Transverse colon (tissue), 4 donors: Measurements from ENCODE around the gene PYGO2. TPM values are rescaled to one million over a fixed set of nuclear protein-coding genes. Genes with fewer than 3 reads are reported as not detected.
"Not testable (repeated sequence)": the region's sequence is repeated elsewhere in the genome, so short reads cannot be mapped to it uniquely, and the experiment has no call there.

ENCODE experiments used
- DNase-seq: peaks from one replicate; pipeline ENCODE4 v3.0.0-alpha.2; 2019
- H3K27ac ChIP-seq, 4 donors: fragments of 200-600 bp; sonication (generic); 2 replicates each; pipeline ENCODE4 v1.5.1; 2016 to 2018; ENCODE audit warnings: inconsistent platforms in 4 of 4
- H3K27me3 ChIP-seq: fragments of 200-600 bp; sonication (generic); 2 replicates; pipeline ENCODE4 v1.5.1; 2017; ENCODE audit warnings: inconsistent platforms
- H3K36me3 ChIP-seq, 4 donors: fragments of 200-600 bp; sonication (generic); 2 replicates each; pipeline ENCODE4 v1.5.1; 2017 to 2019; ENCODE audit warnings: inconsistent platforms in 4 of 4
- H3K4me1 ChIP-seq, 4 donors: fragments of 200-600 bp; sonication (generic); 2 replicates each; pipeline ENCODE4 v1.5.1; 2017 to 2020; ENCODE audit warnings: inconsistent platforms in 4 of 4
- H3K4me3 ChIP-seq, 4 donors: fragments of 200-600 bp; sonication (generic); 1 replicate in 1 of 4; 2 replicates in 3 of 4; pipeline versions ENCODE4 v1.5.1 to v1.6.1; 2017 to 2019; ENCODE audit warnings: inconsistent platforms in 4 of 4
- H3K9me3 ChIP-seq, 2 donors: fragments of 200-600 bp; sonication (generic); 2 replicates each; pipeline ENCODE4 v1.5.1; 2017 to 2019; ENCODE audit warnings: inconsistent platforms in 2 of 2
- EP300 ChIP-seq: sonication (generic); formaldehyde crosslinking; IDR thresholded peaks from one replicate; pipeline ENCODE4 v1.6.1; 2017; ENCODE audit warnings: antibody characterized with exemption, low read depth
- POLR2A ChIP-seq: fragments of 450-650 bp; IDR thresholded peaks from one replicate; pipeline ENCODE4 v1.6.1; 2016; ENCODE audit warnings: antibody characterized with exemption, mild to moderate bottlenecking, moderate library complexity
- POLR2AphosphoS5 ChIP-seq, 3 donors: sonication (generic); formaldehyde crosslinking; IDR thresholded peaks; one replicate each; pipeline ENCODE4 v1.6.1; 2016; ENCODE audit warnings: antibody characterized with exemption in 3 of 3
- WGBS, 2 donors: methylation state at CpG; one replicate each; pipeline ENCODE4 v1.1.5; 2018; ENCODE audit warnings: low coverage in 1 of 2; 5-methylcytosine and 5-hydroxymethylcytosine counted together
- in situ Hi-C, 4 donors: fragments of 200-750 bp; cut with MboI; loops; one replicate each; pipeline versions ENCODE4 v1.15.0 to v1.15.1; 2017; ENCODE audit warnings: low sequenced_read_pairs in 3 of 4, low pct_ligation_motif_present in 1 of 4, low pct_unique_long_range_greater_than_20kb in 1 of 4
- intact Hi-C: fragments of 100-400 bp; cut with DNase I; formaldehyde crosslinking; loops from one replicate; pipeline ENCODE4 v1.15.1; 2023; ENCODE audit warnings: low total_unique reads
- small RNA-seq, 4 donors: library from RNA; depleted of rRNA; stranded (forward); fragments of <200 nt; gene quantifications; one replicate each; pipeline ENCODE3, GENCODE V24; 2016
- total RNA-seq, 4 donors: library from RNA; depleted of rRNA; stranded (reverse); fragments of >200 nt; gene quantifications; one replicate each; pipeline ENCODE4 v1.1.0, GENCODE V29; 2016
- TF ChIP-seq, protein P1 (sequence below), 5 experiments: fragments of 200-600 bp in 3 of 5; fragments of 450-650 bp in 2 of 5; sonication (generic) in 3 of 5; IDR thresholded peaks; 1 replicate in 2 of 5; 2 replicates in 3 of 5; pipeline ENCODE4 v1.5.1; 2016 to 2017; ENCODE audit warnings: antibody characterized with exemption in 5 of 5, inconsistent platforms in 3 of 5, mild to moderate bottlenecking in 2 of 5, moderate library complexity in 1 of 5

The PYGO2 gene
- total RNA-seq, 4 donors from 2014 or later: 23.3 to 63.7 (median 29.0) TPM

DNA sequence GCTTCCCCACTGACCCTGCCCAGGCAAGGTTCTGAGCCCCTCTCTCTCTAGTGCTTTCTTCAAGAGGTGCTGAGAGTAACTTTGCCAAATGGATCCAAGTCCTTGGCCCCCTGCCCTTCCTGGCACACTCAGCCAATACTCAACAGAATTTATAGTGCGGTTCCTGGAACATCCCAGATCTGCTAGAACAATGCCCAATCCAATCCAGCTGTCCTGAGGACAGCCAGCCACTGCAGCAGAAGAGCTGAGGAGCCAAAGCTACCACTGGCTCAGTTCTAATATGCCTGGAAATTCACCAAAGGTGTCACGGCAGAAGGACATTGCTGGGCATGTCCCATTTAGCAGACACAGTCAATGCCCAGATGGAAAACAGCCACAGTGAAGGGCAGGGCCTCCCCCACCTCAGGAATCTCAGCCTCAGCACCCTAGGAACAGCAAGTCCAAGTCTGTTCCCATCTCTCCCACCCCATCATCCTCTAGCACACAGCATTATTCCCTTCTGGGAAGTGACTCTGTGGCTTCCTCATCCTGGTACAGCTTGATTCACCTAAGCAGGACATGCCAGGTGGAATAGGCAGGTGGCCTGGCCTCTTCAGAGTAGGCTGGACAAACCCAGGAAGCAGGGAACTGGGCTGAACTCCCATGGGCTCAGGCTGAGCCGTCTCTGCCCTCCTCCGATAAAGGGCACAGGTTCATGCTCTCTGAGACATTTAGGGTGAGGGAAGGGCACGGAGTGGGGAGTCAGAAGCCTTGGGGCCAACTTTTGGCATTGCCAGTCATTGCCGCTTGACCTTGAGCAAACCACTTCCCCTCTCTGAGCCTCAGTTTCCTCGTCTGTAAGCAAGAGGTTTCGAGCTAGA, 49.7 kb downstream of the PYGO2 start:
- in situ Hi-C loops: loop anchor here in 1 of 4 donors (25.0 kb wide), 1 partner anchor 250 kb away; the partner anchor contains the start of genes KRTCAP2 and TRIM46
- Histone ChIP-seq H3K36me3 (no peaks in the 10 kb centered on the region), H3K27ac (no peak overlapping the region), H3K4me3 (no peak overlapping the region), H3K4me1 (no peaks in the 10 kb centered on the region), H3K27me3 (no peaks in the 10 kb centered on the region), H3K9me3 (no peaks in the 10 kb centered on the region)
- no peak for DNase-seq
- intact Hi-C loops: no loop called here
- WGBS, 2 donors: 89 to 100% methylated on average over 1 to 8 of the region's 8 CpGs
- TF ChIP-seq, protein P1, sequence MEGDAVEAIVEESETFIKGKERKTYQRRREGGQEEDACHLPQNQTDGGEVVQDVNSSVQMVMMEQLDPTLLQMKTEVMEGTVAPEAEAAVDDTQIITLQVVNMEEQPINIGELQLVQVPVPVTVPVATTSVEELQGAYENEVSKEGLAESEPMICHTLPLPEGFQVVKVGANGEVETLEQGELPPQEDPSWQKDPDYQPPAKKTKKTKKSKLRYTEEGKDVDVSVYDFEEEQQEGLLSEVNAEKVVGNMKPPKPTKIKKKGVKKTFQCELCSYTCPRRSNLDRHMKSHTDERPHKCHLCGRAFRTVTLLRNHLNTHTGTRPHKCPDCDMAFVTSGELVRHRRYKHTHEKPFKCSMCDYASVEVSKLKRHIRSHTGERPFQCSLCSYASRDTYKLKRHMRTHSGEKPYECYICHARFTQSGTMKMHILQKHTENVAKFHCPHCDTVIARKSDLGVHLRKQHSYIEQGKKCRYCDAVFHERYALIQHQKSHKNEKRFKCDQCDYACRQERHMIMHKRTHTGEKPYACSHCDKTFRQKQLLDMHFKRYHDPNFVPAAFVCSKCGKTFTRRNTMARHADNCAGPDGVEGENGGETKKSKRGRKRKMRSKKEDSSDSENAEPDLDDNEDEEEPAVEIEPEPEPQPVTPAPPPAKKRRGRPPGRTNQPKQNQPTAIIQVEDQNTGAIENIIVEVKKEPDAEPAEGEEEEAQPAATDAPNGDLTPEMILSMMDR (IDR thresholded peaks at IDR 0.05): no peak
- TF ChIP-seq POLR2AphosphoS5 (IDR thresholded peaks at IDR 0.05): no peak
- TF ChIP-seq POLR2A: no peak
- no peak for TF ChIP-seq EP300

DNA sequence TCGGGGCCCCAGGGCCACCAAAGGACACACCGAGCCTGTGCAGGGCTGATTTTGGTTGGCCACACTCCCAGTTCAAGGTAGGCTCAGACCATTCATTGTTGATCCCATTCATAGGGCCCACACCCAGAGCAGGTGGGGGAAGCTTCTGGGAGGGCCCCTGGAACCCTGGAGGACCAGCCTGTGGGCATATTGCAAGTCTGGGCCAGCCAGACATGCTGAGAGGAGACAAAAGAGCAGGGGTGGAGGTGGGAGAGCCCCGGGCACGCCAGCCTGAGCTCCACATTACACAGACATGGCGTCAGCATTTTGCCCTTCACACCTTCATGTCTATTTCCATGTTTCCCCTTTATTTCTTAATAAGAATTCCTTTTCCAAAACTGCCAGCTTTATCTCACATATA, 50.7 kb downstream of the PYGO2 start:
- DNase-seq: no peak
- intact Hi-C loops: no loop called here

GRCh38 chr1:154908937-154909336, 52.6 kb downstream of the PYGO2 start:
- H3K36me3 ChIP-seq: no peaks in the 10 kb centered on the region
- in situ Hi-C loops: loop anchor here in 1 of 4 donors (25.0 kb wide), 1 partner anchor 253 kb away; the partner anchor contains the start of genes KRTCAP2 and TRIM46
- no peak overlapping the region for H3K27ac ChIP-seq
- H3K4me1 ChIP-seq: no peaks in the 10 kb centered on the region
- no peak for TF ChIP-seq POLR2AphosphoS5 (IDR thresholded peaks at IDR 0.05)
- no peak for TF ChIP-seq EP300
- TF ChIP-seq, protein P1 (IDR thresholded peaks at IDR 0.05): no peak
- no peak for TF ChIP-seq POLR2A
- no peaks in the 10 kb centered on the region for H3K27me3 ChIP-seq
- no peak for DNase-seq
- WGBS, 2 donors: 92 to 95% methylated on average over 4 to 5 of the region's 5 CpGs
- intact Hi-C loops: no loop called here
- H3K4me3 ChIP-seq: no peak overlapping the region
- H3K9me3 ChIP-seq: no peaks in the 10 kb centered on the region

More for the DNA sequence above, 50.7 kb downstream of the PYGO2 start:
- in situ Hi-C loops: loop anchor here in 1 of 4 donors (25.0 kb wide), 1 partner anchor 251 kb away; the partner anchor contains the start of genes KRTCAP2 and TRIM46
- H3K27me3 ChIP-seq: no peaks in the 10 kb centered on the region
- H3K9me3 ChIP-seq: no peaks in the 10 kb centered on the region
- no peaks in the 10 kb centered on the region for H3K4me1 ChIP-seq
- no peak for TF ChIP-seq POLR2A
- TF ChIP-seq POLR2AphosphoS5 (IDR thresholded peaks at IDR 0.05): no peak
- TF ChIP-seq, protein P1 (IDR thresholded peaks at IDR 0.05): no peak
- no peak for TF ChIP-seq EP300
- no peak overlapping the region for H3K27ac ChIP-seq
- 93% methylated on average over 4 of the region's 5 CpGs; no CpG with 5 or more reads in 1 of the 2 donors for WGBS, 2 donors
- H3K4me3 ChIP-seq: no peak overlapping the region
- no peaks in the 10 kb centered on the region for H3K36me3 ChIP-seq

DNA sequence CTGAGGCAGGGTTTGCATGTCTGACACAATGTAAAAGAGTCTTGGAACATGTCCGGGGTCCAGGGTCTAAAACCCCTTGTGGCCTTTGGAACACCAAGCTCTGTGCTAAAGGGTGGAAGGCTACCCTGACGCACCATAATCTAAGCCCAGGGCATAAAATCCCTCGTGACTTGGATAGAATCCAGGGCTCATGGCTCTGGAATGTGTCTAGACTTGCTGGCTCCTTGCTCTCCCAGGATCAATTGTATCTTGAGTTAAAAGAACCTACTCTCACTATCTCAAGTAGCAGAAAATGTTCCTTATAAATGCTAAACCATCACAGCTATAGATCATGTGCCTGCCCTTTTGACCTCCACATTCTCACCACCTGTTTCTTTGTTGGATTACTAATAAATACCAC, 53.5 kb downstream of the PYGO2 start:
- H3K9me3 ChIP-seq, H3K4me1 ChIP-seq, H3K4me3 ChIP-seq, H3K27me3 ChIP-seq, DNase-seq, intact Hi-C loops, H3K27ac ChIP-seq, H3K36me3 ChIP-seq: not testable (repeated sequence)
- 70 to 100% methylated on average over 1 to 3 of the region's 3 CpGs for WGBS, 2 donors
- in situ Hi-C loops: loop anchor here in 1 of 4 donors (25.0 kb wide), 1 partner anchor 254 kb away; the partner anchor contains the start of genes KRTCAP2 and TRIM46

Small RNAs within 50 kb of the gene (small RNA-seq; reads per million reads assigned to genes)
- gene MIR4258 (0 reads per million in 4 donors), gene RF00017 (0 reads per million in 4 donors)

Other genes with a start within 250 kb of the PYGO2 start
- 1 to 10 TPM; 2.3 to 5.0 (median 3.5) TPM for gene KCNN3, start 91.5 kb downstream of the PYGO2 start, total RNA-seq
- gene PMVK, start 25.1 kb downstream of the PYGO2 start, total RNA-seq: 10 to 100 TPM in 3 of 4 donors, 1 to 10 TPM in 1; 6.0 to 19.9 (median 13.1) TPM
- 10 to 100 TPM; 54.1 to 94.1 (median 83.6) TPM for gene PBXIP1, start 5.7 kb downstream of the PYGO2 start, total RNA-seq
- gene SHC1, start 9.0 kb upstream of the PYGO2 start, total RNA-seq: 100 to 1,000 TPM in 2 of 4 donors, 10 to 100 TPM in 2; 71.1 to 149 (median 92.0) TPM
- 10 to 100 TPM in 3 of 4 donors, not detected in 1; 28.9 to 41.4 (median 35.2) TPM for gene CKS1B, start 12.9 kb upstream of the PYGO2 start, total RNA-seq
- 10 to 100 TPM; 32.7 to 42.4 (median 36.0) TPM for gene FLAD1, start 21.6 kb upstream of the PYGO2 start, total RNA-seq
- not detected for gene LENEP, start 31.8 kb upstream of the PYGO2 start, total RNA-seq
- gene ZBTB7B, start 41.0 kb upstream of the PYGO2 start, total RNA-seq: 100 to 1,000 TPM in 3 of 4 donors, 10 to 100 TPM in 1; 85.2 to 513 (median 272) TPM
- gene DCST2, start 72.0 kb upstream of the PYGO2 start, total RNA-seq: 1 to 10 TPM in 3 of 4 donors, not detected in 1; 1.9 to 4.6 (median 4.5) TPM
- gene DCST1, start 72.0 kb upstream of the PYGO2 start, total RNA-seq: under 1 TPM in 2 of 4 donors, not detected in 2; 0.32 to 0.41 TPM
- gene ADAM15, start 89.5 kb upstream of the PYGO2 start, total RNA-seq: 100 to 1,000 TPM in 3 of 4 donors, 10 to 100 TPM in 1; 90.6 to 196 (median 115) TPM
- gene EFNA4, start 102.0 kb upstream of the PYGO2 start, total RNA-seq: 10 to 100 TPM; 18.3 to 57.2 (median 37.2) TPM
- gene EFNA3, start 117.1 kb upstream of the PYGO2 start, total RNA-seq: 1 to 10 TPM; 3.4 to 7.9 (median 7.2) TPM
- gene EFNA1, start 166.1 kb upstream of the PYGO2 start, total RNA-seq: 100 to 1,000 TPM in 1 of 4 donors, 10 to 100 TPM in 3; 18.5 to 108 (median 62.7) TPM
- 100 to 1,000 TPM in 1 of 4 donors, 10 to 100 TPM in 2, 1 to 10 TPM in 1; 5.2 to 199 (median 44.4) TPM for gene SLC50A1, start 174.1 kb upstream of the PYGO2 start, total RNA-seq
- gene DPM3, start 178.7 kb upstream of the PYGO2 start, total RNA-seq: 100 to 1,000 TPM in 1 of 4 donors, 10 to 100 TPM in 2, 1 to 10 TPM in 1; 7.2 to 130 (median 62.6) TPM
- gene KRTCAP2, start 211.5 kb upstream of the PYGO2 start, total RNA-seq: 100 to 1,000 TPM; 106 to 240 (median 131) TPM
- gene TRIM46, start 212.1 kb upstream of the PYGO2 start, total RNA-seq: under 1 TPM in 2 of 4 donors, not detected in 2; 0.41 to 0.48 TPM
- gene THBS3, start 246.1 kb upstream of the PYGO2 start, total RNA-seq: 10 to 100 TPM; 19.2 to 37.8 (median 27.0) TPM
- 10 to 100 TPM; 24.3 to 64.0 (median 46.0) TPM for gene MTX1, start 246.9 kb upstream of the PYGO2 start, total RNA-seq